ACC112 (cell line): ENCODE data around the gene EEF2.
A peak's percentile ranks its signal among the peaks of the same experiment; 100 is the strongest.

Source experiments
- H2AFZ ChIP-seq: fragments of 200-600 bp; sonication (generic); one replicate; pipeline ENCODE4 v1.6.0; 2017; ENCODE audit warnings: antibody characterized with exemption, low read length; ENCODE audit not compliant: unreplicated experiment
- H3K27ac ChIP-seq: fragments of 200-600 bp; sonication (generic); 2 replicates; pipeline ENCODE4 v1.5.1; 2014; ENCODE audit warnings: low read depth, mild to moderate bottlenecking, antibody characterized with exemption, low read length, moderate library complexity
- H3K27me3 ChIP-seq: fragments of 200-600 bp; sonication (generic); 2 replicates; pipeline ENCODE4 v1.6.1; 2014; ENCODE audit warnings: mild to moderate bottlenecking, antibody characterized with exemption, low read length, moderate library complexity, mixed read lengths; ENCODE audit not compliant: insufficient read depth
- H3K36me3 ChIP-seq: fragments of 200-600 bp; sonication (generic); 2 replicates; pipeline ENCODE4 v1.6.1; 2016; ENCODE audit warnings: mild to moderate bottlenecking, antibody characterized with exemption, low read length, moderate library complexity, mixed read lengths; ENCODE audit not compliant: insufficient read depth
- H3K4me1 ChIP-seq: fragments of 200-600 bp; sonication (generic); one replicate; pipeline ENCODE4 v1.6.1; 2016; ENCODE audit warnings: low read length, mixed read lengths; ENCODE audit not compliant: insufficient read depth, unreplicated experiment, control insufficient read depth
- H3K4me3 ChIP-seq: fragments of 200-600 bp; sonication (generic); 2 replicates; pipeline ENCODE4 v1.5.1; 2014; ENCODE audit warnings: mild to moderate bottlenecking, low read depth, low read length
- H3K79me2 ChIP-seq: fragments of 200-600 bp; sonication (generic); one replicate; pipeline ENCODE4 v1.6.0; 2016; ENCODE audit warnings: low read length; ENCODE audit not compliant: control insufficient read depth, unreplicated experiment, insufficient read depth

Gene EEF2

DNA sequence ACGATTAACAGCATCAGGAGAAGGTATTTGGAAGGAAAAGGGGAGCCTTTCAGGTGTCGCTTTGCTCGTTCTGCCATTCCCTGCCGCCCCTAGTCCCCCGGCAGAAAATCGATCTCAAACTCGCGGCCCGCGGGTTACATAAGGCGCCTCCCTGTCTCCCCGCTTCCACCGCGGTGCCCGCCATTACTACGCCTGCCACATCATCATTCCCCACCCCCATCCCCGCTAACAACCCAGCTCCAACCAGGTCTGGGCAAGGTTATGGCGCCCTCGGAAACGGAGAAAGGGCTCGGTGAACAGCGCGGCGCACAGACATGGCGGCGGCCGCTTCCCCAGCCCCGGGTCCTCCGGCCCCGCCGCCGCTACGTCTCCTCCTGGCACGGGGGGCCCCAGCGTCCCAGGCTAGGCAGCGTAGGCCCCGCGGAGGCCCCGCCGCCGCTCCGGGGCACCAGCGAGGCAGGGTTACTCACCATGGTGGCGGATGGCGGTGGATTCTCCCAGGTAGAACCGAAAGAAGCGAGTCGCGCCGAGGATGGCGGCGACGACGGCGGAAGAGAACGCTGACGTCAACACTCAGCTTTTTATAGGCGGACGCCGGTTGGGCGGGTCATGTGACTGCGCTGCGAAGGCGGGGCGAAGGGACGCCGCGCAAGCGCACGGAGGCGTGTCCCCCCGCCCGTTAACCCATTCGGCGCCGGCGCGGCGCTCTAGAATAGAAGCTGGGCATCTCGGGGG is at the start of gene EEF2:
Gene EEF2 (minus strand): TSS at position 556 of the 735 bp plus-strand sequence. CDS start 83 bp downstream, at position 473.
- H3K79me2 ChIP-seq: peaks cover 52% of the 10 kb centered on the region

DNA sequence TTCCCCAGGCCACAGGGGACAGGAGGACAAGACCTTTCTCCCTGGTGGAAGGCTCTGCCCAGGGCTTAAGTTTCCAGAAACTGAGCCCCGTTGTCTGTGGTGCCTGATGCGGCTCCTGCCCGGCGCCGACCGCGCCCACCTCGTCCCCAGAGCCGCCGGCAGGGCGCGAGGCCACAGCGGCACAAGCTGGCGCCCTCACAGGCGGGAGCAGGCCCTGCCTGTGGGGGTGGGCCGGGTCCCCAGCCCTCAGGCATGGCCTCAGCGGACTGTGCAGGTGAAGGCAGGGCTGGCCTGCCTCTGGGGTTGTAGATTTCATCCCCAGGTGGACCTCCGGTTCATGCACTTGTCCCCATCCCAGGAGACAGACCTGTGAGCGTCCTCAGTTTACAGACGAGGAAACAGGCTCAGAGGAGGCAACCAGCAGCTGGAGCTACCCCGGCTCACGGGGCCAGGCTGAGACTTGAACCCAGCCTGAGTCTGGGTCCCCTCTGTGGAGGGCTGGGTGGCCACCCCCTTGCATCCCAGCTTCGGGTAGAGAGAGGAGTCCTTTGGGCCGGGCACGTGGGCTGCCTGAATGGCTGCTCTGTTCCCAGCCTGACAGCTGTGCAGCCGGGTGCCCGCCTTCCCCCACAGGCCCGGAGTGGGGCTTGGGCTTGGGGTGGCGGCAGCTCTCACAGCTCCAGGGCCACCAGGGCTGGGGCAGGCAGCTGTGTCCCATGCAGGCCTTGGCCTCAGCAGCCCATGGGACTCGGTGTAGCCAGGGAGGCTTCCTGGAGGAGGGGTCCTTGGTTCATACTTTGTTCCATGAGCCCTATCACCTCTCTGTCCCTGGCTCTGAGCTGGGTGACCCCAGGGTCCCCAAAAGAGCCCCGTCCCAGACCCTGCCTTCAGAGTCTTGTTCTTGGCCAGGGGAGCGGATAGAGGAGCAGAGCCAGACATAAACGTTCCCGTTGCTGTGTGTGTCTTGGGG is 49.1 kb upstream of the EEF2 start:
- Histone ChIP-seq H3K79me2 (no peaks in the 10 kb centered on the region), H3K27ac (no peak overlapping the region), H3K4me3 (no peak overlapping the region), H3K4me1 (no peaks in the 10 kb centered on the region), H3K27me3 (no peaks in the 10 kb centered on the region), H3K36me3 (peaks cover 3% of the 10 kb centered on the region; the same call in 1 of the 2 replicates), H2AFZ (no peak overlapping the region)

More for the DNA sequence above, at the start of gene EEF2:
- peaks cover 38% of the 10 kb centered on the region; the same call in 1 of the 2 replicates for H3K36me3 ChIP-seq
- peaks cover 17% of the 10 kb centered on the region for H3K4me1 ChIP-seq
- H3K27ac ChIP-seq: peak within 1 kb of the TSS; percentile 97
- peak within 1 kb of the TSS; percentile 100 for H3K4me3 ChIP-seq
- peak within 1 kb of the TSS; percentile 47 for H2AFZ ChIP-seq
- no peaks in the 10 kb centered on the region for H3K27me3 ChIP-seq

DNA sequence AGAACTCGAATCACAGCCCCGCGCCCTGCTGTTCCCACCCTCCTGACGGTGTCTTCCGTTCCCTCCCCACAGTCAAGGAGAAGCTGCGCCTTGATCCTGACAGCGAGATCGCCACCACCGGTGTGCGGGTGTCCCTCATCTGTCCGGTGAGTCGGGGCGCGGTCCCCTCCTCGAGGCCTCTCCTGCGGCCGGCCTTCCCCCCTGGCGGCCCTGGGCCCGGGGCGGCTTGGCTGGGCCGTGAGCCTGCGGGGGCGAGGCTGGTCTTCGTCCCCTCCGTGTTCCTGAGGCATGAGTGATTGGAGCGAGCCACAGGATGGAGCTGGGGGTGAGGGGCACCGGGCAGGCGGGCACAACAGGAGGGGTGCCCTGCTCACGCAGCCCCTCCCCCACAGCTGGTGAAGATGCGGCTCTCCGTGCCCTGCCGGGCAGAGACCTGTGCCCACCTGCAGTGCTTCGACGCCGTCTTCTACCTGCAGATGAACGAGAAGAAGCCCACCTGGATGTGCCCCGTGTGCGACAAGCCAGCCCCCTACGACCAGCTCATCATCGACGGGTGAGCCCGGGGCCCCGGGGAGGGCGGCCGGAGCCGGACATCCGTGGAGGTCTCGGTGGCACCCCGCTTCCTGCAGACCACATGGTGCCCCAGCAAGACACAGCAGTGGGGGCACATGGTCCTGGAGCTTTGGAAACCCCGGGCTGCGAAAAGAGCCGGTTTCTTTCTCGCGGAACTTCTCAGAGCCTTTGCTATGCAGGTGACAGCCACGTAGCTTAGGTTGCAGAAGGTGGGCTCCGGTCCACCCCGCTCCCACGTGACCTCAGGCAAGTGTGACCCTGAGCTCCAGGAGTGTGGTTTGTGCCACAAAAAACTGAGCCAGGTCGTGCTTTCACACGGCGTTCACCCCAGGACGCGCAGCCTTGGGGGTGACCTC is 48.0 kb upstream of the EEF2 start:
- H3K4me1 ChIP-seq: no peaks in the 10 kb centered on the region
- H2AFZ ChIP-seq: no peak overlapping the region
- H3K4me3 ChIP-seq: no peak overlapping the region
- H3K27ac ChIP-seq: no peak overlapping the region
- H3K79me2 ChIP-seq: no peaks in the 10 kb centered on the region
- H3K36me3 ChIP-seq: peaks cover 3% of the 10 kb centered on the region; the same call in 1 of the 2 replicates
- H3K27me3 ChIP-seq: no peaks in the 10 kb centered on the region

DNA sequence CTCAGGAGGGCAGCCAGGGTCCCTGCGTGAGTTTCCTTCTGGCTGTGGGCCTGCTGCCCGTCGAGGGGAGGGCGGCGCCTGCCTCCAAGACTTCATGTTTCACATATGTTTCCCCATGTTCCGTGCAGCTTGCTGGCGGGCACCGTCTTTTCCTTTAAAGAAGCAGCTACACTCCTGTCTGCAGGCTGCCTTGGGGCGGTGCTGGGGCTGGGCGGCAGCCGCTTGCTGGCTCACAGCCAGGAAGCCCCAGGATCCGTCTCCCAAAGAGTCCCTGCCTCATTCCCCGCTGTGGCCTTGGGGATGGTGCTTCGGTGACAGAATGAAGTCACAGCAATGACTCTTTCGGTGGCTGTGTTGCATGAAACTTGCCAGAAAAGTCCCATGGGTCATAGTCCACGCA is 47.2 kb upstream of the EEF2 start:
- H3K27ac ChIP-seq: no peak overlapping the region
- peaks cover 3% of the 10 kb centered on the region; the same call in 1 of the 2 replicates for H3K36me3 ChIP-seq
- no peak overlapping the region for H2AFZ ChIP-seq
- H3K79me2 ChIP-seq: no peaks in the 10 kb centered on the region
- no peaks in the 10 kb centered on the region for H3K27me3 ChIP-seq
- H3K4me1 ChIP-seq: no peaks in the 10 kb centered on the region
- H3K4me3 ChIP-seq: no peak overlapping the region

DNA sequence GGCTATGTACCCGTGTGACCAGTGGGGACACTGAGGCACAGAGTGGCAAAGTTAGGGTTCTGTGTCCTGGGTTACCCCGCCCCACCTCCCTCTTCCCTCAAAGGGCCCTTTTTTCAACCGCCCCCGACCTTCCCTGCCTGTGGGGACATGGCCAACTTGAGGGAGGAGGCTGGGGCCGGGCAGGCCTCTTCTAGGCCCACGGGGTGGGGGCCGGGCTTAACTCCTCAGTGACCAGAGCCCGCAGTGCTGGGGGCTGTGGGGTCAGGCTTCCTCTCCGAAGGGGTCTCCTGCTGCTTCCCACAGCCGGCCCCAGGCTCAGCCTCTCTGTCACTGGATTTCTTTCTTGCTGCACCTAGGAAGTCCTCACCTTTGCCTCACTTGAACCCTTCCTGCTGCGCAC is 46.2 kb upstream of the EEF2 start:
- no peaks in the 10 kb centered on the region for H3K79me2 ChIP-seq
- no peaks in the 10 kb centered on the region; the same call in 1 of the 2 replicates for H3K36me3 ChIP-seq
- no peak overlapping the region for H3K27ac ChIP-seq
- no peaks in the 10 kb centered on the region for H3K4me1 ChIP-seq
- H3K4me3 ChIP-seq: no peak overlapping the region
- no peak overlapping the region for H2AFZ ChIP-seq
- H3K27me3 ChIP-seq: no peaks in the 10 kb centered on the region

DNA sequence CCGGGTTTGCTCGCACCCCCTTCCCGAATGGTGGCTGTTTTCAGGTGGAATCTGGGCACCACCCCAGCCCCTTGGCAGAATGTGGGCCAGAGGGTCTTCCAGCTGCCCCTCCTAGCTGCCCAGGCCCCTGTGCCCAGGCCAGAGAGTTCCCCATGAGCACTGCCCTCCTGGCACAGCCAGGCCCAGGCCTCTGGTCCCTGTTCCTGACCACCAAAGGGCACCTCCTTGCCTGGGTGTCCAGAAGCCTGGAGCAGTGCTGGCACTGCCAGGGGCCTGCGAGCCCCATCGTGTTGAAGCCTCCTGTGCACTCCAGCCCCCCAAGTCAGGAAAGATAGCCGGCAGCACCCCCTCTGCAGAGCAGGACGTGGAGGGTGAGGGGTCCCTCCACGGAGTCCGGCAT is 45.7 kb upstream of the EEF2 start:
- Histone ChIP-seq H3K27me3 (no peaks in the 10 kb centered on the region), H2AFZ (no peak overlapping the region), H3K4me1 (no peaks in the 10 kb centered on the region), H3K79me2 (no peaks in the 10 kb centered on the region), H3K36me3 (no peaks in the 10 kb centered on the region; the same call in 1 of the 2 replicates), H3K4me3 (no peak overlapping the region), H3K27ac (no peak overlapping the region)

DNA sequence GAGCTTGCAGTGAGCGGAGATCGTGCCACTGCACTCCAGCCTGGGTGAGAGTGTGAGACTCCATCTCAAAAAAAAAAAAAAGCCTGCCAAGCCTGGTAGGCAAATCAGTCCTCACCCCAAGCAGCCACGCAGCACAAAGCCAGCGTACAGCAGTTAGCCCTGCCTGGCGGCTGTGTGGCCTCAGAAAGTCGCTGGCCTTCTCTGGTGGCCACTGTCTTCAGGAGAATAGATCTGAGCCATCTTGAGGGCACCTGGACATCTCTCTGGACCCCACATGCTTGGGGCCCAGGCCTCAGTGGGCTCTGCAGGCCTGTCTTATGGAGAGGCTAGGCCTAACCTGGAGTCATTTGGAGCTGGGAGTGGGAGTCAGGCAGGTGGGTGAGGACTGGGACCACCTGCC is 45.3 kb upstream of the EEF2 start:
- Histone ChIP-seq H3K4me3 (no peak overlapping the region), H3K27me3 (no peaks in the 10 kb centered on the region), H3K27ac (no peak overlapping the region), H3K79me2 (no peaks in the 10 kb centered on the region), H3K4me1 (no peaks in the 10 kb centered on the region), H3K36me3 (no peaks in the 10 kb centered on the region; the same call in 1 of the 2 replicates), H2AFZ (no peak overlapping the region)

DNA sequence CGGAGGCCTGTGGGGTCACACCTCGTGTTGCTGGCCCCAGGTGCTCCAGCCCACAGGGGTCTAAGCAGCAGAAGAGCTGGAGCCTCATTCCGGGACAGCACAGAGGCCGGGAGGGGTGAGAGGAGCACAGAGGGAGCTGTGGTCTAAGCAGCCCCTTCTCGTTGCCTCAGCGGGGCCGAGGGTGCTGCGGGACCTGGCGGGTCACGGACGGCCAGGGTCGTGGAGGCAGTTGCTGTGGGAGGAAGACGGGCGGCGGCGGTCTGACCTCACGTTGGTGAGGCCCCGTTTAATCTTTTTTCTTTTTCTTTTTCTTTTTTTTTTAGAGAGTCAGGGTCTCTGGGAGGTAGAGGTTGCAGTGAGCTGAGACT is 44.0 kb upstream of the EEF2 start:
- Histone ChIP-seq H2AFZ (no peak overlapping the region), H3K4me1 (no peaks in the 10 kb centered on the region), H3K79me2 (no peaks in the 10 kb centered on the region), H3K27me3 (no peaks in the 10 kb centered on the region), H3K27ac (no peak overlapping the region), H3K36me3 (no peaks in the 10 kb centered on the region; the same call in 1 of the 2 replicates), H3K4me3 (no peak overlapping the region)

DNA sequence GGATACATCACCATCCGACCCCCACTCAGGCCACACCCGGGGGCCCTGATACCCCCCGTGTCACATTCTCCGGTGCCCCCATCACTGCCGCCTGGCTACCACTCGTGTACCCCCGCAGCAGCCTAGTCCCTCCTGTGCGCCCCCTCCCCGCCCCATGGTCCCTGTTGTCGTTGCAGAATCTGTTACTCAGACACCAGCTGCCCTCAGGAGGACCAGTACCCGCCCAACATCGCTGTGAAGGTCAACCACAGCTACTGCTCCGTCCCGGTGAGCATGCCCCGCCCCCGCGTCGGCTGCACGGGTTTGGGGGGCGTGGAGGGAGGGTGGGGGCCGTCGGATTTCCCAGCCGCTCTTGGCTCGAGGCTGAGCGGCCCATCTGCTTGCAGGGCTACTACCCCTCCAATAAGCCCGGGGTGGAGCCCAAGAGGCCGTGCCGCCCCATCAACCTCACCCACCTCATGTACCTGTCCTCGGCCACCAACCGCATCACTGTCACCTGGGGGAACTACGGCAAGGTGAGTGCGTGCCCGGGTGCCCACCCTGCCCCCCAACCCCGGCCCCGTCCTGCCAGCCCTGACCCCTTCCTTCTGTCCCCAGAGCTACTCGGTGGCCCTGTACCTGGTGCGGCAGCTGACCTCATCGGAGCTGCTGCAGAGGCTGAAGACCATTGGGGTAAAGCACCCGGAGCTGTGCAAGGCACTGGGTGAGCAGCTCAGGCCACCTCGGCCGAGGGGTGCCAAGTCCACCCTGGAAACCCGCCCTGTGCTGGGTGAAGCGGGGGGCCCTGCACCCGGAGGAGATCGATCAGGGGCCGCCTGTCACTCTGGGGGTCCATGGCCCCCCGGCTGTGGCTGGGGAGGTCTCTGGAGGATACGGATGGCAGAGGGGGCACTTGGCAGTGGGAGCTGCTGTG is 43.3 kb upstream of the EEF2 start:
- no peak overlapping the region for H3K4me3 ChIP-seq
- H3K27me3 ChIP-seq: no peaks in the 10 kb centered on the region
- H3K36me3 ChIP-seq: no peaks in the 10 kb centered on the region; the same call in 1 of the 2 replicates
- no peaks in the 10 kb centered on the region for H3K79me2 ChIP-seq
- H2AFZ ChIP-seq: no peak overlapping the region
- H3K4me1 ChIP-seq: no peaks in the 10 kb centered on the region
- no peak overlapping the region for H3K27ac ChIP-seq
